Testis (tissue), 3 donors: ENCODE measurements around the gene ZBTB9. TPM values are rescaled to one million over a fixed set of nuclear protein-coding genes. Genes with fewer than 3 reads are reported as not detected.

Experiments
- DNase-seq: peaks from one replicate; pipeline ENCODE4 v3.0.0-alpha.2; 2019
- H3K27ac ChIP-seq, 2 donors: fragments of 200-600 bp; sonication (generic); one replicate each; pipeline ENCODE4 v1.5.1; 2019
- H3K27me3 ChIP-seq: fragments of 200-600 bp; sonication (generic); one replicate; pipeline ENCODE4 v1.5.1; 2019
- H3K36me3 ChIP-seq: fragments of 200-600 bp; sonication (generic); one replicate; pipeline ENCODE4 v1.5.1; 2017; ENCODE audit warnings: low read depth; ENCODE audit errors: missing control alignments
- H3K4me1 ChIP-seq: fragments of 200-600 bp; sonication (generic); one replicate; pipeline ENCODE4 v1.5.1; 2019
- H3K4me3 ChIP-seq, 2 donors: fragments of 200-600 bp; sonication (generic); one replicate each; pipeline ENCODE4 v1.5.1; 2017 to 2019
- H3K9me3 ChIP-seq: fragments of 200-600 bp; sonication (generic); one replicate; pipeline ENCODE4 v1.5.1; 2017
- CTCF ChIP-seq, 3 experiments: fragments of 450-650 bp in 2 of 3; fragments of 200-600 bp in 1 of 3; sonication (generic) in 1 of 3; IDR thresholded peaks; one replicate each; pipeline ENCODE4 v1.5.1; 2016 to 2019; ENCODE audit warnings: antibody characterized with exemption in 3 of 3, mild to moderate bottlenecking in 2 of 3, moderate library complexity in 1 of 3
- POLR2A ChIP-seq: fragments of 450-650 bp; IDR thresholded peaks from one replicate; pipeline ENCODE4 v1.6.1; 2017; ENCODE audit warnings: antibody characterized with exemption, mild to moderate bottlenecking, moderate library complexity
- WGBS, 2 donors: methylation state at CpG; one replicate each; pipeline ENCODE4 v1.1.5; 2018; 5-methylcytosine and 5-hydroxymethylcytosine counted together
- intact Hi-C: fragments of 100-400 bp; cut with DNase I; formaldehyde crosslinking; loops from one replicate; pipeline ENCODE4 v1.15.1; 2023; ENCODE audit warnings: low total_unique reads
- polyA plus RNA-seq: library from polyadenylated mRNA; stranded (reverse); fragments of 350-450 nt; fragmentation: Illumina TruSeq; extraction: RNeasy Lipid Tissue Mini Kit (QIAGEN cat#74804); gene quantifications from one replicate; pipeline ENCODE4 v1.2.3, GENCODE V29; 2014; ENCODE audit warnings: low read depth, low replicate concordance; ENCODE audit not compliant: insufficient read depth
- total RNA-seq, 2 donors: library from RNA; depleted of rRNA; stranded (reverse); fragments of >200 nt; gene quantifications; one replicate each; pipeline ENCODE4 v1.2.3, GENCODE V29; 2016

Gene ZBTB9
- total and polyA plus RNA-seq, 3 donors from 2014 or later = 15.2 to 16.9 (median 15.7) TPM

GRCh38 chr6:33433001-33433543 lies 21.3 kb upstream of the ZBTB9 start:
- Histone ChIP-seq H3K36me3 (no peaks in the 10 kb centered on the region), H3K27me3 (no peaks in the 10 kb centered on the region), H3K27ac (no peak overlapping the region), H3K4me3 (no peak overlapping the region), H3K4me1 (peaks cover 28% of the 10 kb centered on the region), H3K9me3 (no peaks in the 10 kb centered on the region)
- no peak for TF ChIP-seq CTCF (IDR thresholded peaks at IDR 0.05)
- no peak for TF ChIP-seq POLR2A
- intact Hi-C loops = no loop called here
- no peak for DNase-seq
- WGBS, 2 donors = 91 to 95% methylated on average over 1 of the region's 1 CpG

GRCh38 chr6:33433544-33434191 lies 20.7 kb upstream of the ZBTB9 start:
- Histone ChIP-seq H3K9me3 (no peaks in the 10 kb centered on the region), H3K27me3 (no peaks in the 10 kb centered on the region), H3K36me3 (no peaks in the 10 kb centered on the region), H3K4me1 (peaks cover 23% of the 10 kb centered on the region), H3K4me3 (no peak overlapping the region), H3K27ac (no peak overlapping the region)
- 32 to 52% methylated on average over 14 to 16 of the region's 17 CpGs for WGBS, 2 donors
- no peak for DNase-seq
- intact Hi-C loops = no loop called here
- TF ChIP-seq POLR2A (no peak), CTCF (IDR thresholded peaks at IDR 0.05) (no peak)

GRCh38 chr6:33434961-33435360 lies 19.4 kb upstream of the ZBTB9 start:
- 85 to 91% methylated on average over 4 of the region's 4 CpGs for WGBS, 2 donors
- no peak overlapping the region for H3K4me3 ChIP-seq
- no peak for TF ChIP-seq POLR2A
- TF ChIP-seq CTCF (IDR thresholded peaks at IDR 0.05) = no peak
- H3K36me3 ChIP-seq = no peaks in the 10 kb centered on the region
- no peak overlapping the region for H3K27ac ChIP-seq
- intact Hi-C loops = no loop called here
- no peak for DNase-seq
- peaks cover 14% of the 10 kb centered on the region for H3K4me1 ChIP-seq
- H3K27me3 ChIP-seq = no peaks in the 10 kb centered on the region
- H3K9me3 ChIP-seq = no peaks in the 10 kb centered on the region

GRCh38 chr6:33437666-33438065 lies 16.7 kb upstream of the ZBTB9 start:
- no peak overlapping the region for H3K4me3 ChIP-seq
- whole genome bisulfite sequencing, 2 donors = 79 to 95% methylated on average over 4 to 18 of the region's 18 CpGs
- H3K27ac ChIP-seq = no peak overlapping the region
- no peaks in the 10 kb centered on the region for H3K27me3 ChIP-seq
- H3K9me3 ChIP-seq = no peaks in the 10 kb centered on the region
- H3K36me3 ChIP-seq = no peaks in the 10 kb centered on the region
- intact Hi-C loops = no loop called here
- H3K4me1 ChIP-seq = no peaks in the 10 kb centered on the region
- DNase-seq = no peak
- TF ChIP-seq POLR2A (no peak), CTCF (IDR thresholded peaks at IDR 0.05) (no peak)
